Fibroblast of skin of left quadriceps (primary cell): Measurements from ENCODE around the gene ZNF451.

Source experiments
- DNase-seq, 2 experiments: peaks; one replicate each; pipeline ENCODE4 v3.0.0-alpha.2; 2013; ENCODE audit warnings: low read depth in 2 of 2

The ZNF451 gene

DNA sequence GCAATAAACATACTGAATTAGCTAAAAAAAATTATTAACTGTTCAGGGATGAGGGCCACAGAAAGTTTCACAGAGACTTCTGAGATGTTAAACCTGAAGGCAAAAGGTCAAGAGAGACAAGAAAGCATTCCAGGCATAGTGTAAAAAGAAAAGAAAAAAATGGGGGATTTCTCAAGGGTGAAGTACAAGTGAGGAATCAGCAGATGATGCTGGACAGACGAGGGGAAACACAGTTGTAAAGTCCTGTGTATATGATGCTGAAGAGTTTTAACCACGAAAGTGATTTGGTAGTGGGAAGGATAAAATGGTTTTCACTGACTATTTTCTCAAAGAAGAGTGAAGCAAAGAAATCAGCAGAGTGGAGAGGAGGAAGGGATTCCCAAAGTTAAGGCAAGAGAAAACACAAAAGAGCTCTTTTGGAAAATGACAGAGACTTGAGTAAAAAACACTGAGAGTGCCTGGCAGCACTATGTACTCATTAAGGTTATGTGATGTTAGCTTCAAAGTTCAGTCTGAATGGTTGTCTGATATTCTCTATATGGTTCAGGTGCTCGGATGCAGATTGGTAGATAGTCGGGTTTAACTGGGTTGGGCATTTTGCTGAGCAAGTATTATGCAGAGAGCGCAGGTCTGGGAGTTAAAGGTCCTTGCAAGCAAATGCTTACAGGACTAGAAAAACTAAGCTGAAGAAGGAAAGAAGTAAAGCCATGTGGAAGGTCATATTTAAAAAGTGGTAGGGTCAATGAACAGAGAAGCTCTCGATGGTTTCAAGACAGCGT, 115.8 kb downstream of the ZNF451 start:
- DNase-seq, result no peak

GRCh38 chr6:57207141-57207540, 117.2 kb downstream of the ZNF451 start:
- no peak for DNase-seq

DNA sequence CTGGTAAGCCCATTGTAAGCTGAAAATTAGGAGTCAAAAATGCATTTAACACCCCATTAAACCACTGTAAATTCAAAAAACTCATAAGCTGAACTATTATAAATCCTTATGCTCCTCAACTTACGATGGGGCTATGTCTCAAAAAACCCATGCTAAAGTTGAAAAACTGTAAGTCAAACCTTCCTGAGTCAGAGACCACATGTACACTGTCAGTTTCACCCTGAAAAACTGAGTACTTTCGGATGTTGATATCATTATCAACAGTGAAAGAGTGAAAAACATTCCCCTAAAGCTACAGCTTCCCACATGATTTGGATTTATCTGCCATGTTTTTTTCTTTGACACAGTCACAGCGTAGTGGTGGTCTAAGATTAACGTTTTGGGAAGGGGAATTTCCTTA, 117.9 kb downstream of the ZNF451 start:
- no peak for DNase-seq

DNA sequence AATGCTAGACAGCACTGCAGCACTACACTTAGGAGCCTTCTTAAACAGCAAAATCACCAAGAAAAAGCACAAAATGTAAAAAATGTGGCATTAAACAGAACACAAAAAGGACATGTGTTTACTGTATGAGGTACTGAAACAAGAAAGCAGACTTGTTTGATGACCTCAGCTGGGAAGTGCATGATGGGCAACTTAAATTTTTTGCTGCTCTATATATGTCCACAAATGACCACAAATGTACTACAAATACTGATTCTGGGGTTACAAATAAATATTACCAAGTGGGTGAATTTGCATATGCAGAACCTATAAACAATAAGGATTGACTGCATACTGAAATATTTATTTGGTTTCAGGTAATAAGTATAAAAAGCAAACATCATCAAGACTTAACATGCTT, 119.0 kb downstream of the ZNF451 start:
- DNase-seq, result no peak

GRCh38 chr6:57210060-57210459, 120.1 kb downstream of the ZNF451 start:
- no peak for DNase-seq

DNA sequence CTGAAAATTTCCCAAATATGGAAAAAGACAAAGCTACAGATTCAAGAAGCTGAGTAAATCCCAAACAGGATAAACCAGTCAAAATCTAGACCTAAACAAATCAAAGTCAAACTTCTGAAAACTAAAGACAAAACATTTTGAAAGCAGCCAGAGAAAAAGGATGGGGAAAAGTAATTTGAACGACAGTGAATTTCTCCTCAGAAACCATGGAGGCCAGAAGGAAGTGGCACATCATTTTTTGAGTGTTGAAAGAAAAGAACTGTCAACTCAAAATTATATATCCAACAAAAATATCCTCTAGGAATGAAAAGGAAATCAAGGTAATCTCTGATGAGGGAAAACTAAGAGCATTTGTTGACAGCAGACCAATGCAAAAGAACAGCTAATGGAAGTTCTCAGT, 125.3 kb downstream of the ZNF451 start:
- no peak for DNase-seq

GRCh38 chr6:57216235-57217101, 126.5 kb downstream of the ZNF451 start:
- no peak for DNase-seq

DNA sequence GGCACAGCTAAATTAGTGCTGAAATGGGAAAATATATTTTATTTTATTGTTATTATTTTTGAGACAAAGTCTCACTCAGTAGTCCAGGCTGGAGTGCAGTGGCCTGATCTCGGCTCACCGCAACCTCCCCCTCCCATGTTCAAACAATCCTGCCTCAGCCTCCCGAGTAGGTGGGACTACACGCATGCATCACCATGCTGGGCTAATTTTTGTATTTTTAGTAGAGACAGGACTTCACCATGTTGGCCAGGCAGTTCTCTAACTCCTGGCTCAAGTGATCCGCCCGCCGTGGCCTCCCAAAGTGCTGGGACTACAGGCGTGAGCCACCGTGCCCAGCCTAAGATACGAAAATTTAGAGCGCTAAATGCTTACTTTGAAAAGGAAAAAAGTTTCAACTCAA, 127.3 kb downstream of the ZNF451 start:
- DNase-seq, result no peak
